HG03108 (cell line): ENCODE data around the gene C20orf144.
A peak's percentile ranks its signal among the peaks of the same experiment; 100 is the strongest.

ENCODE experiments used
- ATAC-seq: cut with Tn5 transposase; IDR thresholded peaks from one replicate; pipeline ENCODE4 v1.9.1; 2021; ENCODE audit warnings: moderate library complexity; ENCODE audit not compliant: unreplicated experiment

The C20orf144 gene

DNA sequence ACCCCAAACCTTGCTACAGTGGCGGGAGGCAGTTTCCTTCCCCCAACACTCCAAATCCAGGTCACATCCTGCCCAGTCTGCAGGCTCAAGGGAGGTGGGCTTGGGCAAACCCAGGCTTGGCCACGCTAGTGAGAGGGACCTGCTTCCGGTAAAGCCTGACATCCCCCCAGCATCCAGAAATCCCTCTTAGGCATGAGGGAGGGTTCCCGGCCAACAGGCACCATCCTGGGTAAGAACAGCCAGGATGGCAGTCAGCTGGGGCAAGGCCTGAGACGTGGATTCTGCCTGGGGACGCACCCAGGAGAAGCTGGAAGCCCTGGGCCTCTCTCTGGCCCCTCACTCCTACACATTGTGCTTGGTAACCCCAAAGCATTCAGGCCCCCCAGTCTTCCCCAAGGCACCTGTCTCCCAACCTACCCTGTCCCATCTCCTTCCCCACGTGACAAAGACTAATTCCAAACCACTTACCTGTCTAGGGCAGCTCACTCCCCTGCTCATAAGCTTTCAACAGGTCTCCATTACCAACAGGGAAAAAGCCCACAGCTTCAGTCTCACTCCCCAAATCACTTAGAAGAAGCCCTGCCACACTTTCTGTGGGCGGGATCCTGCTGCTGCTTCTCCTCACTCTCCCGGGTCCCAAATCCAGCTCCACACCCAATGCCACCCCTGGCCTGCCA, 2.1 kb downstream of the C20orf144 start:
- ATAC-seq: no peak

DNA sequence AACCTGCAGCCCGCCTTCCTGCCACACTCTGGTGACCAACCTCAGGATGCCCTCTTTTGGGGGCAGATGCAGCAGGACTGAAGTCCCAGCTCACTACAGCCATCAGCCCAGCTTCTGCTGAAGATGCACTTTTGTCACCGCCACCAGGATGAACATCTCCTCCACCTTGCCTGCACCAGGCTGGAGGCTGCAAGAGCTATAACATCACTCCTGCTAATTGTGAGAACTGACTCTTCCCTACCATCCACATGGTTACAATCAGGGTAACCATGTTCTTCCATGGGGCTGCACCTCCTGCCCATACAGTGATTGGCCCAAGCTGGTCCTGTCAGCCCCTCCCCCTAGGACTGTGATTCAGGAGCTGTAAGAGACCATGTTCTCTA, 2.6 kb downstream of the C20orf144 start:
- no peak for ATAC-seq

DNA sequence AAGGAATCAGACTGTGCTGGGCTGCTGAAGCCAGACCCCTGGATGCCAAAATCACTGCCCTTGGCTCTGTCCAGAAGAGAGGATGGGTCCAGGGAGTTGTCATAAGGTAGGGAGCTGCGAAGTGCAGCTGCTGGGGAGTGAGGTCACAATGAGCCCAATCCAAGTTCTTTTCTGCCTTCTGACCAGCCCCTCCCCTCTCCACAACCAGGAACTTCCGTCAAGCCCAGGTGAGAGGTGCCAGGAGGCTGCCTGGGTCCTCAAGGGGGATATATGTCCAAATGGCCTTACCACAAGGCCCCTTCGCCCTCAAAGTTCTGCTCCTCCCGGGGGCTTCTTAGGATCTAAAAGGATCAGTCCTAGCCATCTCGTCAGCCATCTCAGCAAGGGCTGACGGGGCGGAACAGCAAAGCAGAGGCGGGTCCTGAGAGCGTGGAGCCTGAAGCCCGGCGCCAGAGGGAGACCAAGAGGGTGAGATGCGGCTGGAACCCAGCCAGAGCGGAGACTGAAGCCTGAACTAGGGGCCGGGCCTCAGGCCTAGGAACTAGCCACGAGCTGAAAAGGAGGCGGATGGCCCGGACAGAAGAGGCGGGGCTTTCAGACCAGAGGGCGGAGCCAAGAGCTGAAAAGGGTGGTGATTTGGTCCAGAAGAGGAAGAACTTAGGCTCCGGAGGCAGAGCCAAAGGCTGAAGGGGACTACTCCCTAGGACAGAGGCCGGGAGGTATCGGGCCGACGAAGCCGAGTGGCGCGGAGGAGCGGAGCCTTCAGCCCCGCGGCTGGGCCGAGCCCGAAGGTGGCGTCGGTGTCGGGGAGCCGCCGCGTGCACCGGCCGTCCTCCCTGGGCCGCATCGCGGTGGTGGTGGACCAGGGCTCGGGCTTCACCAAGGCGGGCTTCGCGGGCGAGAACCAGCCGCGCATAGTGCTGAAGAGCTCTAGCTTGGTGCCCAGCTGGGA, 4.4 kb downstream of the C20orf144 start, which contains the start of gene ACTL10:
TSS of gene ACTL10 (plus strand) at position 651 of the 952 bp plus-strand sequence. CDS start 555 bp downstream, outside the sequence.
- ATAC-seq: peak; percentile 61

DNA sequence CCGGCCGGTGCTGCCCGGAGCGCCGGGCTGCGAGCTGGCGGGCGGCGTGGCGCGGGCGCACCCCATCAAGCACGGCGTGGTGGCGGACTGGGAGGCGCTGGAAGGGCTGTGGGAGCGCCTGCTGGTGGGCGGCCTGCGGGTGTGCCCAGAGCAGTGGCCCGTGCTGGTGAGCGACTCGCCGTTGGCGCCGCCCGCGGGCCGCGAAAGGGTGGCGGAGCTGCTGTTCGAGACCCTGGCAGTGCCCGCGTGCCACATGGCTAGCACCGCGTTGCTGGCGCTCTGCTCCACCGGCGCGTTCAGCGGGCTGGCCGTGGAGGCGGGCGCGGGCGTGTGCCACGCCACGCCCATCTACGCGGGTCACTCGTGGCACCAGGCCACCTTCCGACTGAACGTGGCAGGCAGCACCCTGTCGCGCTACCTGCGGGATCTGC, 5.1 kb downstream of the C20orf144 start:
- ATAC-seq: peak; percentile 3

DNA sequence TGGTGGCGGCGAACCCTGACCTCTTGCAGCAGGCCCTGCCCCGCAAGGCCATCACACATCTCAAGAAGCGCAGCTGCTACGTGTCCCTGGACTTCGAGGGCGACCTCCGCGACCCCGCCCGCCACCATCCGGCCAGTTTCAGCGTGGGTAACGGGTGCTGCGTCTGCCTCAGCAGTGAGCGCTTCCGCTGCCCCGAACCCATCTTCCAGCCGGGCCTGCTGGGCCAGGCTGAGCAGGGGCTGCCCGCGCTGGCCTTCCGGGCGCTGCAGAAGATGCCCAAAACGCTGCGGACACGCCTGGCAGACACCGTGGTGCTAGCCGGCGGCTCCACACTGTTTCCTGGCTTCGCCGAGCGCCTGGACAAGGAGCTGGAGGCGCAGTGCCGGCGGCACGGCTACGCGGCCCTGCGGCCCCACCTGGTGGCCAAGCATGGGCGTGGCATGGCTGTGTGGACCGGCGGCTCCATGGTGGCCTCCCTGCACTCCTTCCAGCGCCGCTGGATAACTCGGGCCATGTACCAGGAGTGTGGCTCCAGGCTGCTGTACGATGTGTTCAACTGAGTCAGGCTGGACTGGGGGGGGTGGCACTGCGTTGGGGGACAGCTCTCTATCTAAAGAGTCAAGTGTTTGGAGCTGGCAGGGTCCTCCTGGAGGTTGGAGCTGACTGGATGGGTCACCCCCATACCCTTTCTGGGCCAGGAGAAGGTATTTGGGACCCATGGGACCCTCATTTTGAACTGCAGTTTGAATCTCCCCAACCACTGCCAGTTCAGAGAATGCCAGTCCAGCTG, 5.7 kb downstream of the C20orf144 start:
- peak; percentile 31 for ATAC-seq

DNA sequence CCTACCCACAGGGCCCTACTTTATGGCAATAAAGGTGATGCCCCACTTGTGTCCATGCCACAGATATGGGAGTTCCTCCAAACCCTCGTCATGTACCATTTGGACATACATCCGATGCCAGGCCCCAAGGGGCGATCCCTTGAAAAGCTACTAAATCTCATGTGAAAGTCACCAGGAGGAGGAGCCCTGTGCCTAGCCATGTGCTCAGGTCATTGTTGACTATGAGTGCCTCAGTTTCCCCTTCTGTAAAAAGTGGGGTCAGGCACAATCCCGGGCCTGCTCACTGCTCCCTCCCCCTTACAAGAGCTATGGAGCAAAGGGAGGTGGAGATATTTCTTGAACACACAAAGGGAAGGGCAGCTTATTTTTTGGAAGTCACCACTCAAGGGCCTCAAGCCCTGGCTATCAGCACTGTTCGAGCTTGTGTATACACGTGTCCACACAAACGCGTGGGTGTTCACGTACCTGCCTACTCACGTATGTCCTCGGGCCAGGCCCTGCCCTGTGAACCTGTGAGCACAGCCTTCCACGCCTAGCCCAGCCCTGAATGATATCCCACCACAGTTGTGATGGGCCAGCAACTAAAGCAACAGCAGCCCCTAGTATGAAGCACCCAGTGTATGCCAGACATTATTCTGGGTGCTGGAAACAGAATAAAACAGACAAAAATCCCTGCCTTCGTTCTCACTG, 6.5 kb downstream of the C20orf144 start:
- no peak for ATAC-seq

DNA sequence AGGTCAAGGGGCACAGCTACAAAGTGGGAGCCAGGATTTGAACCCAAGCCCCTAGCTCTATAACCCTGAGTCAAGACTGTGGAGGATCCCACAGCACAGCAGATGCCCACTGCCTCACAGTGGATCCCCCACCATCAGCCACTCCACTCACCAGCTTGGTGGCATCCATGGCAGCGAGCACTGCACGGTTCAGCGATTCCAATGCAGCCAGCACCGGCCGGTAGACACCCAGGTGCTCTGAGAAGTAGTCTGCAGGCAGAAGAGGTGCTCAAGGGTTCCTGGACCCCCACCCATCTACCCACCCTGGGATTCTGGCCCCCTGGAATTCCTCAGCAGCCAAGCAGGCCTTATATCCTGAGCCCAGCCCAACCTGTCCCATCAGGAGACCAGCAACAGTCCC, 7.1 kb downstream of the C20orf144 start:
- ATAC-seq: no peak

DNA sequence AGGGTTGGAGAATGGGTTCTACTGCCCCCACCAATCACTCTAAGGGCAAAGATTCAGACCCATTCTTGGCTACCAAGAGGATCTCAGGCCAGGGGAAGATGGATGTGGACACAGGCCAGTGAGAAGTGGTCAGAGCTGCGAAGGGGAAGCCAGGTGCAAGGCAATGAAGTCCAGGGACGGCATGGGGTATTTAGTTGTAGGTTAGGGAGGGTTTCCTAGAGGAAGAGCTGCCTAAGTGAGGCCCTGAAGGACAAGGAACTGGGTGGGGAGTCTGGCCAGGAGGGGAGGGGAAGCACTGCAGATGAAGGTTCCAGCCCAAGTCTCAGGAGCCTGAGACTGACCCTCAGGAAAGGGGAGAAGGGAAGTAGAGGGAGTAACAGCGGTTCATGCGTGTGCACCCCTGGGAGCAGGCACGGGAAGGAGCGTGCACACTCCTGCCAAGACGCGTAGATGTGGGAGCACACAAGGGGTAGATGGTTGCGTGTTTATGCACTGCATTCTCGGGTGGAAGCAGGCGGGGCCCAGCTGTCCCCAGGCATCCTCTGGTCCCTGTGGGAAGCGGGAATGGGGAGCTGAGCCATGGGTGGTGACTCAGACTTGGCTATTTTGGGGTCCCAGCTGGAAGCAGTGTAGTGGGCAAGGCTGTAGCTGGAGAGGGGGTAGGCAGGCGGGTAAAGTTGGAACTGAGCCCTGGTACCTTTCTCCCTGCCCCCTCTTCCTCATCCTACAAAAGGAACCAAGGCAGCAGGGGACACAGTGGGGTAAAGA, 7.9 kb downstream of the C20orf144 start:
- no peak for ATAC-seq

DNA sequence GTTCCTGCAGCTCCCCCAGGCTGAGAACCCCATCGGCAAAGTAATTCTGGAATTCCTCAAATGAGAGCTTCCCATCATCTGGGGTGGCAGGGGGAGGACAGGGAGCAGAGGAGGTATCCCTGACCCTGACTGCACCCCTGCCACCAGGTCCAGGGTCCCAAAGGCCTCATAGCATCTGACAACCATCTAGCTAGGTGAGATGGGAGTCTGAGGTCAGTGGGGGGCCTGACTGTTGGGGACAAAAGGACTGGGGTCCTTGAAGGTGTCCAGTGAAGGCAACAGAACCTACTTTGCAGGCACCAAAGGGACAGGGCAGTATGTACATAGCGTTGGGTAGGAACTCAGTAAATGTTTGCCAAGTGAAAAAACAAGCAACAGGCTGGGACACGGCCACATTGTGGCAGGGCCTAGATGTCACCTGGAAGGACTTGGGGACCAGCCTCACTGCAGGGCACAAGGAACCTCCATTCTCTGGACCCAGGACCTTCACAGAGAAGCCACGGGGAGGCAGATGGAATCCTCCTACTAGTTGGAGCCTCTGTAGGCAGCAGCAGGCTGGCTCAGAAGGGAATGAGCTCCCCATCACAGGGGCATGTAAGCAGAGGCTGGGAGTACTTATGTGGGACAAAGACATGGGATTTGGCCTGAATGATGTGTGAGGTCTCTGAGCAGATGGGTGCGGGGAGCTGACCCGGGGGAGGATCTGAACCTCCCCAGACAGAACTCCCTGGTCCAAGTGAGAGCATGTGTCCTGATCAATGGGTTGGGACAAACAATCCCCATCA, 8.8 kb downstream of the C20orf144 start:
- no peak for ATAC-seq

DNA sequence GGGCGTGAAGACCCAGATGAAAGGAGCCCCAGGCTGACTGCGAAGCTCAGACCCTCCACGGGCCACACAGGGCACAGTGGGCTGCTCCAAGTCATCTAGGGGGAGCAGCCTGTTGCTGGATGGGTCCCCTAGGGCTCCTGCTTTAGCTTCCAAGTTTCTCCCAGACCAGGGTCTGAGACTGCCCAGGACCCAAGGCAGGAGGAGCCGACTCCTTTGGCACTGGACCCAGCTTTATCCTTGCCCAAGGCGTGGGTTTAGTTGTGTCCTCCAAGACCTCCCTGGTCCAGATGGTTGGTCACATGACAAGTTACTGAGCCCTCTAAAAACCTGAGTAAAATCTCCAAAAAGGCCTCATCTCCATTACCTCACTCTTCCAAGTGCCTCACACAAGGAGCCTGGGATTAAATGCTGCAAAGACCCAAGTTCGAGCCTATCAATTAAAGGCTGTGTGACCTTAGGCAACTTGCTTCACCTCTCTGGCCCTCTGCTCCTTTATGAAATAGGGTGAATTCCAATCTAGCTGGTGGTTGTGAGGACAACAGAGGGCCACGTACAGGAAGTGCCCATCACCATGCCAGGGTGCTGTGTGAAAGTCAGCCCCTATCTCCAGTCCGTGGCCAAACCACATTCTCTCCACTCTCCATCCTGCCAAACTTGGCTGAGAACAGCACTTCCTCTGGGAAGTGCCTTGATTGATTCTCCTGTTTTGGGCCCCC, 9.6 kb downstream of the C20orf144 start:
- no peak for ATAC-seq

DNA sequence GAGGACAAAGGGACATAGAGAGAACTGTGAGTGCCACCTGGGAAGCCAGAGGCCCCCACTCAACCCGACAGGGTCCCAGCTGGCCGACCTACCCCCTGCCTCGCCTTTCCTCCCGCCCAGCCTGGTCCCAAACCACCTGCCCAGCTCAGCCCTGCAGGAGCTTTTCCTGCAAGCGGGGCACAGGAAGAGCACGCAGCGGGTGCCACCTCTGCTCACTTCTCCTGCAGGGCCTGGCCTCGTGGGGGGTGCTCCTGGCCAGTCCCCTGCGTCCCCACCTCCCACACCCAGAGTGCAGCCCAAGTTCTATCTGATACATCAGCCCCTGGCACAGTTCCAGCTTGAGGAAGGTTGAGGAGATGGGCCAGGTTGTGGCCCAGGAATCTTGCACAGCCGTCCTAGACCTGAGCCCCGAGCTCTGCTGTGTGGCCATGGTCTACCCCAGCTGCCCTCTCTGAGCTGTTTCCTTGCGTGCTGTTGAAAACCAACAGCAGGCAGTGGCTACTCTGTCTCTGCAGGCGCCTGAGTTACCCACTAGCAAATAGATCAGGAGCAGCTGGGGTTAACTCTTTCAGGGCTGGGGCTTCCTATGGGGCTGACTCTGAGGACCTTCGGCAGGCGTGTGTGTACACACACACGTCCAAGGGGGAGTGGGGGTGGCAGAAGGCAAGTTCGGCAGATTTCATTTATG, 10.4 kb downstream of the C20orf144 start:
- no peak for ATAC-seq

DNA sequence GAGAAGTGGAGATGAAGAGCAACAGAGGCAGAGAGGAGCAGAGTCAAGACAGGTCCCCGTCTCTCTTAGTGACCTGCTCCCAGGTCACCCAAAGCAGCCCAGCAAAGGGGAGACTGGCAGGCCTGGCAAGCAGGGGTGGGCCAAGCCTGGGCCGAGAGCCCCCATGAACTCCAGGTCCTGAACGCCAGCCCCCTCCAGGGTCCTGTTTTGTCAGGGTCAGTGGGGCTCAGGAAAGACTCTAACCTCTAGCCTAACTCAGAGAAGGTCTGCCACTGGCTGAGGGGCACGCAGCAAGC, 10.9 kb downstream of the C20orf144 start:
- no peak for ATAC-seq

DNA sequence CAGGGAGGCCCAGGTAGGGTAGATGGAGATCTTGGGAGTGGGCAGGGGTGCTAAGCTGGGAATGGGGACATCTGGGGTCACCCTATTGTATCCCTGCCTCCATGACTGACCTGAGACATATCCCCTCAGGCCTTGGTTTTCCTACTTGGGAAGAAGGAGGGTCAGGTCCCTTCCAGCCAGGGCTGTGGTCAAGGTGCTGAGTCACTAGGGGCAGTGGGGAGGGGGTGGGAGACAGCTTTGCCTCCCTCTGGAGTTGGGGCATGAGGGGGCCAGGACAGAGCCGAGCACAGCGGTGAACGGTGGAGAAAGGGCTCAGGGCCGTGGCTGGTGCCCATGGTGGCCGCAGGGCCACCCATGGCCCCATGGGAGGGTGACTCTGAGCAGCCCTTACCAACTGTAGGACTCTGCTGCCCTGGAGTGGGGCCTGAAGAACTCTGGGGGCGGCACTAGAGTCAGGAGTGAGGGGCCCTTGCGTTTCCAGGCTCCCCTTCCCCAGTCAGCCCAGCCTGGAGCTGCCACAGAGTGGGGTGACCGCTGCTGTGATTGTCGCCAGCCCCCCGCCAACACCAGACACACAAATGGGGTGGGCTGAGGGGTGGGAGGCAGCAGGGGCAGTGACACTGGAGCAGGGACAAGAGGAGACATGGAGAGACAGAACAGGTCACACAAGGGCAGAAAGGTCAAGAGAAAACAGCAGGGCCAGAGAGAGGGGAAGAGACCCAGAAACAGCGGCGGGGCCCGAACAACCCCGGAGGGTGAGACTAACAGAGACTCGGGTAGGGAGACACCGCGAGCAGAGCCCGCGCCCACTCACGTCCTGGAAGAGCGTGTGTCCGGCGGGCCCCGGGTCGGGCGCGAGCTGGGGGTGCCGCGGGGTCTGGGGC, 11.5 kb downstream of the C20orf144 start:
- ATAC-seq: no peak

DNA sequence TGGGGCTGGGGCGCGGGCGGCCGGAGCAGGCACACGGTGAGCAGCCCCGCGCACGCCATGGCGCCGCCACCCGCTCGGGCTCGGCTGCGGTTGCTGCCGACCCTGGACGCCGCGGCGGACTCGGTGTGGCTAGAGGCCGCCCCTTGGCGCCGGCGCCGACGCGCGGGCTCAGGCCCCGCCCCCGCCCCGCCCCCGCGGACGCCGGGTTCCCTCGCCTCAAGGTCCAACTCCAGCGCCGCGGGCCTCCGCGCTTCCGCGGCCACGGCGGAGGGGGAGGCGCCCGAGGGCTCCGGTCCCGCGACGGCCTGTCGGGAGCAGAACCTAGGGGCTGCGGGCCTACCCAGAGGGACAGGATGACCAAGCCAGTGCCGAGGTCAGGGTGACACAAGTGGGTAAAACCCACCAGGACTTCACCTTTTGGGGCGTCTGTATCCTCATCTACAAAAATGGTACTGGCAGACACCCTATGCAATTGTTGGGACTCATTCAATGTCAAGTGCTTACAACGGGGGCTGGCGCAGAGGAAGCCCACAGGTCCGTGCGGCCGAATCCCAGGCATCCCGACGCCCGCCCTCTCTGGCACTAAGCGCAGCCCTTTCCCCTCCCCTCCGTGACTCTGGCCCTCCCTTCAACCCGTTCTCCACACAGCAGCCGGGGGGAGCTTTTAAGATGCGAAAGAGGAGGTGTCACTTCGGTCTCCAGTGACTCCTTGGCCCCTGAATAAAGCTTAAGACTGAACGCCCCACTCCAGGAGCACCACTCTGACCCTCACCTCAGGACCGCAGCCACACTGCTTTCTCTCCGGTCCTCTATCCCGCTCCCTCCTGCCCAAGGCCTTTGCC, 12.4 kb downstream of the C20orf144 start, which contains the start of gene NECAB3:
TSS of gene NECAB3 (minus strand) at position 135 of the 842 bp plus-strand sequence. CDS start at position 59, 76 bp downstream.
- ATAC-seq: peak; percentile 65

DNA sequence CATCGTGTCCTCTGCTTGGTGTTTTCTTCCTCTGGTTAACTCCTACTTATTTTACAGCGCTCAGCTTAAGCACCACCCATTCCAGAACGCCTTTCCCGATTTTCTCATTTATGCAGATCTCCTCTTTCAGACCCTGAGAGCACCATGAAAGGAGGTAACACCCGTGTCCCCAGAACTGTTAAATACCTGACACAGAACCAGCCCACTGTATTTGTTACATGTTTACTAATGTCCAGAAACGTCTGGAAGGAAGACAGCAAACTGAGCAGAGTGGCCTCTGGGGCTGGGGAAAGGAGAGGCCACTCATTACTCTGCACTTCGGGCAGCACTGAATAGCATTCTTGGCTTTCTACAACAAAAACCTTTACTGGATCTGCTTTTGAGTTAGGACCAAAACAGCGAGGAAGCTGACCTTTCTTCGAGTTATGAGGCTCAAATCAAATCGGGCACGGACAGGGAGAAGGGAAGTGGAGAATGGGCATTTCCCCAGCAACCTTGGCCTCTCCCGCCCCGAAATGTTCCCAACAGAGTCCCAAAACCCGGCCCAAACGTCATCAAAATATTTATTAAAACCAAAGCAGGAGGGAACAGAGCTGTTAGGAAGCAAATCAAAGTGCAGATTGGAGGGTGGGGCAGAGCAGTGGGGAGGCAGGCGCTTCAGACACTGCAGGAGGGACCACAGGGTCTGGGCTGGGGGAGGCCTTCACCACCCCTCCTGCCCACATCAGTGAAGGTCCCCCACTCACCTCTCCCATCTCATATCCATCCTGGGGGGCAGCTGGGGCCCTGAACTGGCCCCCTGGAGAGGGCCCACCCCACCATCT, 13.2 kb downstream of the C20orf144 start:
- ATAC-seq: no peak
